HEK293 (cell line): ENCODE data around the gene ASAP2.

Experiments
- CTCF ChIA-PET: fragments of 350-600 bp; formaldehyde crosslinking; extraction: SDS; loops from one replicate; lab custom pipeline; 2021; ENCODE audit warnings: antibody characterized with exemption; lab: Yijun Ruan, JAX
- POLR2A ChIA-PET: fragments of 300-600 bp; formaldehyde crosslinking; extraction: SDS; loops from one replicate; lab custom pipeline; 2020; ENCODE audit warnings: antibody characterized with exemption, inconsistent platforms; lab: Yijun Ruan, JAX
- H3K27ac ChIP-seq: fragments of 200-500 bp; sonication (Bioruptor generic); 2 replicates; pipeline ENCODE4 v1.5.1; 2014; ENCODE audit warnings: low read depth, low read length, control low read depth, inconsistent platforms; ENCODE audit errors: extremely low read depth
- H3K36me3 ChIP-seq, 2 experiments: fragments of 200-500 bp in 1 of 2; sonication (Bioruptor generic) in 1 of 2; 1 replicate in 1 of 2; 2 replicates in 1 of 2; pipeline ENCODE4 v1.5.1; 2014 to 2017; ENCODE audit warnings: inconsistent platforms in 2 of 2, low read length in 2 of 2; ENCODE audit not compliant: control insufficient read depth in 2 of 2, insufficient read depth in 1 of 2
- H3K4me1 ChIP-seq: fragments of 200-500 bp; sonication (Bioruptor generic); 2 replicates; pipeline ENCODE4 v1.5.1; 2014; ENCODE audit warnings: mild to moderate bottlenecking, low read length, inconsistent platforms; ENCODE audit not compliant: control insufficient read depth, insufficient read depth
- H3K4me3 ChIP-seq: 2 replicates; pipeline ENCODE4 v1.5.1; 2011; ENCODE audit warnings: low read depth, mild to moderate bottlenecking, control low read depth, low read length, moderate library complexity
- H3K9me3 ChIP-seq: fragments of 200-500 bp; sonication (Bioruptor generic); 2 replicates; pipeline ENCODE4 v1.5.1; 2014; ENCODE audit warnings: low read depth, low read length, inconsistent platforms; ENCODE audit not compliant: control insufficient read depth, insufficient read depth
- ATF2 ChIP-seq: fragments of 450-650 bp; formaldehyde crosslinking; IDR thresholded peaks from 2 replicates; pipeline ENCODE4 v1.5.1; 2016; ENCODE audit warnings: missing biosample characterization, missing genetic modification characterization, low read depth
- GFI1B ChIP-seq: fragments of 450-650 bp; formaldehyde crosslinking; IDR thresholded peaks from 2 replicates; pipeline ENCODE4 v1.5.1; 2016; ENCODE audit warnings: missing biosample characterization, missing genetic modification characterization
- GLIS1 ChIP-seq: fragments of 450-650 bp; formaldehyde crosslinking; IDR thresholded peaks from 2 replicates; pipeline ENCODE4 v1.5.1; 2016; ENCODE audit warnings: missing biosample characterization, missing genetic modification characterization
- INSM2 ChIP-seq: fragments of 450-650 bp; formaldehyde crosslinking; IDR thresholded peaks from 2 replicates; pipeline ENCODE4 v1.5.1; 2016; ENCODE audit warnings: missing biosample characterization, missing genetic modification characterization
- PATZ1 ChIP-seq: fragments of 450-650 bp; formaldehyde crosslinking; IDR thresholded peaks from 2 replicates; pipeline ENCODE4 v1.5.1; 2016; ENCODE audit warnings: missing biosample characterization, missing genetic modification characterization
- SCRT2 ChIP-seq: fragments of 450-650 bp; formaldehyde crosslinking; IDR thresholded peaks from 2 replicates; pipeline ENCODE4 v1.5.1; 2016; ENCODE audit warnings: missing biosample characterization, missing genetic modification characterization
- TRIM28 ChIP-seq: IDR thresholded peaks from 2 replicates; pipeline ENCODE4 v1.6.1; 2011; ENCODE audit warnings: low read length, control low read depth, borderline replicate concordance
- ZBTB17 ChIP-seq: fragments of 450-650 bp; formaldehyde crosslinking; IDR thresholded peaks from 2 replicates; pipeline ENCODE4 v1.5.1; 2016; ENCODE audit warnings: missing biosample characterization, missing genetic modification characterization
- ZNF121 ChIP-seq: fragments of 450-650 bp; formaldehyde crosslinking; IDR thresholded peaks from 2 replicates; pipeline ENCODE4 v1.5.1; 2016; ENCODE audit warnings: missing biosample characterization, missing genetic modification characterization
- ZNF157 ChIP-seq: fragments of 450-650 bp; formaldehyde crosslinking; IDR thresholded peaks from 2 replicates; pipeline ENCODE4 v1.5.1; 2016; ENCODE audit warnings: missing biosample characterization, missing genetic modification characterization
- ZNF175 ChIP-seq: fragments of 450-650 bp; formaldehyde crosslinking; IDR thresholded peaks from 2 replicates; pipeline ENCODE4 v1.5.1; 2016; ENCODE audit warnings: missing biosample characterization, missing genetic modification characterization
- ZNF211 ChIP-seq: fragments of 450-650 bp; formaldehyde crosslinking; IDR thresholded peaks from 2 replicates; pipeline ENCODE4 v1.5.1; 2016; ENCODE audit warnings: low read depth, missing biosample characterization, missing genetic modification characterization
- ZNF26 ChIP-seq: fragments of 450-650 bp; formaldehyde crosslinking; IDR thresholded peaks from 2 replicates; pipeline ENCODE4 v1.5.1; 2016; ENCODE audit warnings: missing biosample characterization, missing genetic modification characterization
- ZNF555 ChIP-seq: fragments of 450-650 bp; formaldehyde crosslinking; conservative IDR thresholded peaks from 2 replicates; pipeline ENCODE4 v1.5.1; 2017; ENCODE audit warnings: missing biosample characterization, mild to moderate bottlenecking, missing genetic modification characterization, inconsistent platforms
- ZNF610 ChIP-seq: fragments of 450-650 bp; formaldehyde crosslinking; IDR thresholded peaks from 2 replicates; pipeline ENCODE4 v1.5.1; 2016; ENCODE audit warnings: missing biosample characterization, missing genetic modification characterization, borderline replicate concordance
- ZNF621 ChIP-seq: fragments of 450-650 bp; formaldehyde crosslinking; IDR thresholded peaks from 2 replicates; pipeline ENCODE4 v1.5.1; 2017; ENCODE audit warnings: missing biosample characterization, missing genetic modification characterization
- ZNF624 ChIP-seq: fragments of 450-650 bp; formaldehyde crosslinking; IDR thresholded peaks from 2 replicates; pipeline ENCODE4 v1.5.1; 2017; ENCODE audit warnings: missing biosample characterization, missing genetic modification characterization
- ZNF785 ChIP-seq: fragments of 450-650 bp; formaldehyde crosslinking; IDR thresholded peaks from 2 replicates; pipeline ENCODE4 v1.5.1; 2016; ENCODE audit warnings: missing biosample characterization, missing genetic modification characterization

Gene ASAP2

GRCh38 chr2:9379391-9379755, 172.8 kb downstream of the ASAP2 start (continued):
- TF ChIP-seq TRIM28 = no peak
- no peak for TF ChIP-seq ZNF621 (tag by site-specific recombination)
- TF ChIP-seq ZNF26 (tag by site-specific recombination) = no peak
- TF ChIP-seq ZNF555 (tag by site-specific recombination) = no peak
- TF ChIP-seq, all 188 proteins: peak for 0

DNA sequence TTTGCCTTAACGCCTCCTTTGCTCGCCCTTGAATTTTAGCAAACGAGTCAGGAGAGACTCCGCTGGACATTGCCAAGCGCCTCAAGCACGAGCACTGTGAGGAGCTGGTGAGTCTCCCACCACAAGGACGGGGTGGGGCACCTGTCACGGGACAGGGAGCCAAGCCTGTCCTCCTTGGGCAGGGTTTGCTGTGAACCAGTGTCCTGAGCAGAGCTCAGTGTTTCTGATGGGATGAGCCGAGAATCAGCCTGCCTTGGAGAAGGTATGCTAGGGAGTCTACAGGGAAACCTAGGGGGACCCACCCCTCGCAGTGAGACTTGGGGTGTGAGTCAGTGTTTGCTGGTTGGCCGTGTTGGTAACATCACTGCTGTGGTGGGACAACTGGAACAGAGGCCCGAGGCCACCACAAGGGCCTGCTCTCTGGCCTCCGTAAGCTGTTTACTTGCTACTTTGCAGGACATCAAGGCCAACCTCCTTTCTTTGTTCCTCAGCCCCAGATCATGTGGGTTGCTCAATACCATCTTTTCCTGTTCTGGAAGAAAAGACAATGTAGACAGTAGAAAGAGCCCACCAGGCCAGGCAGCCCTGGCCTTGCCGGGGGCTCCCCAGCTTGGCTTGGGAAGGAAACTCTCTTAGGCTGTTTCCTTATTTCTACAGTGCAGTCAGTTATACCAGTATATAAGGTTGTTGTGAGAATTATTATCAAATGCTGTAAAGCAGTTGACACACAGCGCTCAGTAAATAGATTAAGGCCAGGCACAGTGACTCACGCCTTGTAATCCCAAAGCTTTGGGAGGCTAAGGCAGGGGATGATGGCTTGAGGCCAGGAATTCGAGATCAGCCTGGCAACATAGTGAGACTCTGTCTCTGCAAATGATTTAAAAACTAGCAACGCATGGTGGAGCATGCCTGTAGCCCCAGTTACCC, 174.4 kb downstream of the ASAP2 start:
- no peak overlapping the region; the same call in 1 of the 2 replicates for H3K27ac ChIP-seq
- no peak for TF ChIP-seq GFI1B (tag by site-specific recombination)
- no peak for TF ChIP-seq ZNF175 (tag by site-specific recombination)
- TF ChIP-seq GLIS1 = peak; percentile 59; the same call in 1 of the 2 replicates
- peak; percentile 18; the same call in 1 of the 2 replicates for TF ChIP-seq ZBTB17
- TF ChIP-seq, all 188 proteins: peak for 2
- no peaks in the 10 kb centered on the region for H3K9me3 ChIP-seq
- peaks cover 0 to 56% of the 10 kb centered on the region in 2 experiments; a peak in 2 of 3 replicates for H3K36me3 ChIP-seq
- CTCF ChIA-PET = interaction anchor here (0.5 to 0.9 kb wide), 3 partner anchors 9 to 496 kb away, joined by 3 read pairs; no protein-coding TSS in a partner anchor
- H3K4me3 ChIP-seq = no peak overlapping the region
- peaks cover 2% of the 10 kb centered on the region for H3K4me1 ChIP-seq
- POLR2A ChIA-PET = no interaction called here

GRCh38 chr2:9382604-9383235, 176.1 kb downstream of the ASAP2 start:
- CTCF ChIA-PET = interaction anchor here (0.6 kb wide), 1 partner anchor 18 kb away, joined by 3 read pairs; no protein-coding TSS in a partner anchor
- peaks cover 2% of the 10 kb centered on the region for H3K4me1 ChIP-seq
- no peak for TF ChIP-seq SCRT2 (tag by site-specific recombination)
- TF ChIP-seq ZNF26 (tag by site-specific recombination) = no peak
- TF ChIP-seq ZNF211 (tag by site-specific recombination) = no peak
- TF ChIP-seq ZNF624 (tag by site-specific recombination) = no peak
- no peak for TF ChIP-seq ZNF610
- no peak for TF ChIP-seq INSM2 (tag by site-specific recombination)
- TF ChIP-seq ZNF785 (tag by site-specific recombination) = no peak
- no peak for TF ChIP-seq ATF2
- TF ChIP-seq ZNF157 (tag by site-specific recombination) = no peak
- no peak for TF ChIP-seq PATZ1 (tag by site-specific recombination)
- TF ChIP-seq ZNF121 (tag by site-specific recombination) = no peak

More at GRCh38 chr2:9382604-9383235, 176.1 kb downstream of the ASAP2 start:
- Histone ChIP-seq H3K4me3 (no peak overlapping the region), H3K9me3 (no peaks in the 10 kb centered on the region), H3K36me3 (peaks cover 0 to 55% of the 10 kb centered on the region in 2 experiments; a peak in 2 of 3 replicates), H3K27ac (no peak overlapping the region)
- POLR2A ChIA-PET = interaction anchor here (0.6 kb wide), 1 partner anchor 514 kb away, joined by 6 read pairs; no protein-coding TSS in a partner anchor
